ENCODE measurements around the gene TYRO3.

GRCh38 chr15:41571948-41572347 lies 12.9 kb downstream of the TYRO3 start:
- TF ChIP-seq POLR2A (IDR thresholded peaks at IDR 0.05; ENCODE audit: low read length) (no peak), GATA1 (IDR thresholded peaks at IDR 0.05; ENCODE audit: low read depth, low read length) (no peak)

Data from erythroblast (primary cell).